Memory B cell (primary cell): ENCODE measurements around the gene TMEM242.

Experiments
- ATAC-seq: fragments of 150-1000 bp; cut with Tn5 transposase; 2 replicates; pipeline ENCODE4 v1.10.0; 2021; ENCODE audit warnings: low read depth, mild to moderate bottlenecking, moderate library complexity
- DNase-seq, 2 donors: peaks; one replicate each; pipeline ENCODE4 v3.0.0; 2022; ENCODE audit warnings: low spot score in 2 of 2
- H3K27ac Mint-ChIP-seq: one replicate; pipeline ENCODE4 v1.8.0; 2022; ENCODE audit warnings: mild to moderate bottlenecking, moderate library complexity, mixed read lengths
- H3K27me3 Mint-ChIP-seq: one replicate; pipeline ENCODE4 v1.8.0; 2022; ENCODE audit warnings: mixed read lengths
- H3K36me3 Mint-ChIP-seq: one replicate; pipeline ENCODE4 v1.8.0; 2022; ENCODE audit warnings: mild to moderate bottlenecking, mixed read lengths
- H3K4me1 Mint-ChIP-seq: one replicate; pipeline ENCODE4 v1.8.0; 2022; ENCODE audit warnings: mixed read lengths
- H3K4me3 Mint-ChIP-seq: one replicate; pipeline ENCODE4 v1.8.0; 2022; ENCODE audit warnings: mild to moderate bottlenecking, moderate library complexity, mixed read lengths
- H3K9me3 Mint-ChIP-seq: one replicate; pipeline ENCODE4 v1.8.0; 2022; ENCODE audit warnings: mixed read lengths

Gene TMEM242

DNA sequence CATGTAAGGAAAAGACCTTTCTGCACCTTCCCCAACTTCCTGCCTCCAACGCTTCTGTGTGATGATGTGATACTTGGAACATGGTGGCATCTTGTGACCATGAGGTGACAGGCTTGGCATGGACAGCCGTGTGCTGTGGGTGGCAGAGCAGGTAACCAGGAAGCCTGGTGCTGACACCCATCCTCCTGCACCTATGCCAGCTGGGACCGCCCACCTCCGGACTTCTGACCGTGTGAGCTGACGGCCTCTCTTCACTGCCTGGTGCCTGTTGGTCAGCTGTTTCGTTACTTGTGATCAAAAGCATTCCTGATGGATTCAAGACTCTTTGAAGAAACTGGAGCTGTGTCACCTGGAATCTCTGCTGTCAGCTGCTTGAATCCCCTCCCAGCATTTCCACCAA, 70.3 kb downstream of the TMEM242 start:
- ATAC-seq, result no peak
- H3K4me3 Mint-ChIP-seq, result no peak overlapping the region
- H3K4me1 Mint-ChIP-seq, result no peaks in the 10 kb centered on the region
- peaks cover 13% of the 10 kb centered on the region for H3K27me3 Mint-ChIP-seq
- H3K27ac Mint-ChIP-seq, result no peak overlapping the region
- H3K9me3 Mint-ChIP-seq, result peaks cover 5% of the 10 kb centered on the region
- no peak for DNase-seq
- no peaks in the 10 kb centered on the region for H3K36me3 Mint-ChIP-seq

DNA sequence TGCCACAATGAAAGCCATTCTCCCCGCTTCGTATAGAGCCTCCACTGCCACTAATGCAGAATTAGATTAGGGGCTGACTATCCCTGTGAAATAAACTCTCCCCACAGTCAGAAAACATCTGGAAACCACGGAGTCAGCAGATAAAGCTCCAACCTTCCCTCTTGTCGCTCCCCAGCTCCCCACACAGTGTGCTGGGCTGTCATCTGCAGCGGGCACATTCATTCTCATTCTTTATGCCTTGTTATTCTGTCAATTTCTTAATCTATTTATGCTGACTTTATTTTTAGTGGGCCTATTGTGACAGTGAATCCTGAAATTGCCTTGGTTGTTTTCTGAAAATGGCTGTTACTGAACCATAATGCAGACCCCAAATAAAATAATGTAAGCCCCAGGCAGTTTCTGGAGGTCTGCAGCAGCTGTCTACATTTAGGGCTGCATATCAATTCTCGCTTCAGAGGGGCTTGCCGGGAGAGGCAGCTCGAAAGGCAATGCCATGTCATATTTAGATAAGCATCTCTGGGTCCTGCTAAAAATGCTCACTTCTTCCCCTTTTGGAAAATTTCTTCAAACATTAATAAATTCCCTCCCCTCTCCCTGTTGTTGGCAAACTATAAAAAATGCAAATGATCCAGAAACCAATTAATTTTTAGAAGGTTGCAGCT, 71.6 kb downstream of the TMEM242 start:
- peaks cover 5% of the 10 kb centered on the region for H3K9me3 Mint-ChIP-seq
- peaks cover 13% of the 10 kb centered on the region for H3K27me3 Mint-ChIP-seq
- H3K4me3 Mint-ChIP-seq, result no peak overlapping the region
- H3K36me3 Mint-ChIP-seq, result no peaks in the 10 kb centered on the region
- ATAC-seq (no peak), DNase-seq (no peak)
- no peak overlapping the region for H3K27ac Mint-ChIP-seq
- H3K4me1 Mint-ChIP-seq, result no peaks in the 10 kb centered on the region

DNA sequence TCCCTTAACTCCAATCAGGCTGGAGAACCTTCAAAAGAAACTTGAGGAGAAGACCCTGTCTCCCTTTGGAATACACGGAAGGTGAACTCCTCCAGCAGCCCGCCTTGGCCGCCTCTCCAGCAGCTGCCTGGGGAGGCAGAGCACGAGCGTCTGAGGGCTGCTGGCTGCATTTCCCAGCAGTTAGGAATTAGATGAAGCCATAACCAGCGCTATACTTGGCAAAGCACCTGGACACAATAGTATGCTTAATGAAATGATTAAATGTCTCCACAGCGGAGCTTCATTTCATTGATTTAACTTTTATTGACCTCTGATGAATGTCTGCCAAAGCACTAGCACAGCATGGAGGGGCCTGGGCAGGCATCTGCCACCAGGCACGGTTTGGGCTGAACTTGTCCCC, 73.5 kb downstream of the TMEM242 start:
- no peak overlapping the region for H3K27ac Mint-ChIP-seq
- H3K4me3 Mint-ChIP-seq, result no peak overlapping the region
- H3K27me3 Mint-ChIP-seq, result peaks cover 8% of the 10 kb centered on the region
- H3K9me3 Mint-ChIP-seq, result peaks cover 5% of the 10 kb centered on the region
- H3K36me3 Mint-ChIP-seq, result no peaks in the 10 kb centered on the region
- no peak for ATAC-seq
- DNase-seq, result no peak
- H3K4me1 Mint-ChIP-seq, result no peaks in the 10 kb centered on the region

DNA sequence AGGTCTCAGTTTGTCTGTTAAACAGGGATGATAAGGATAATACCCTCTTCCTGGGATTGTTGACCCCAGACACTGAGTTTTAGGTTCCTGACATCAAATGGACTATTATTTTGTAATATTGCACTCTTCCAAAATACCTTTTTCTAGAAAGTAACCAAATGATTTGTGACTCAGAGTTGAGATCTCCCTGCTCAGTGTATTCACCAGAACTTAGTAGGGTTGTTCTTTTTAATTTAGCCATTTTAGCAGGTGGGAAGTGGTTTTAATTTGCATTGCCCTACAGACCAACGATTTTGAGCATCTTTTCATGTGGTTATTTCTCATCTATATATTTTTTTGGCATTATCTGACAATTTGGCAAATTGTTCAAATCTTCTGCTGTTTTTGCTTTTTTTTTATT, 75.1 kb downstream of the TMEM242 start:
- Mint-ChIP-seq H3K27me3 (peaks cover 10% of the 10 kb centered on the region), H3K27ac (no peak overlapping the region), H3K4me1 (no peaks in the 10 kb centered on the region), H3K4me3 (no peak overlapping the region), H3K36me3 (peaks cover 2% of the 10 kb centered on the region), H3K9me3 (peaks cover 7% of the 10 kb centered on the region)
- DNase-seq (no peak), ATAC-seq (no peak)

DNA sequence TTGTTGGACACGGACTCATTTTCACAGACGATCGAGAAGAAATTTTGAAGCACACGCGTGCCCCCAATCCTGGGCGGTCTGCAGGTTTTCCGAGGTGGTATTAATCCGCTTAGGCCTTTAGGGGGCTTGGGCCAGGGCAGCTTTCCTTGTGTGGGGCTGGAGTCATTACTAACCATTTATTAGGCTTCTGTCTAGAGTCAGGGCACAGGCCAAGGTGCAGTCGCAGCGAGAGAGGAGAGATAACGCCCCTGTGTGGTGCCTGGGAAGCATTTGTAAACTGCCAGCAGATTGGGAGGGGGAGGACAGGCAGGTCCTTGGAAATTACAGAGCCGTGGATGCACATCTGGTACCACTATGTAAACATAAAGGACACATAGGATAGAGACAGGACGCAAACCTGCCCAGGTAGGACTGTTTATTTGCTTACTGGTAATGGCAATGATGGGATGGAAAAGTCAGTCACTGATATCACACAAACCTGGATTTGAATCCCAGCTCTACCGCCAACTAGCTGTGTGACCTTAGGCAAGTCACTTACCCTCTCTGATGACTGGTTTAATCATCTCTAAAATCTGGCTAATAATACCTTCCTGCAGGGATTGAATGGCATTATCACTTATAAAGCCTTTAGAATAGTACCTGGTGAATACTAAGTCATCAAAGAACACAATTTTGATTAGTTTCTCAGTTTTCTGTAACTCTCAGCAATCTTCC, 76.4 kb downstream of the TMEM242 start:
- Mint-ChIP-seq H3K27ac (no peak overlapping the region), H3K4me3 (no peak overlapping the region)

DNA sequence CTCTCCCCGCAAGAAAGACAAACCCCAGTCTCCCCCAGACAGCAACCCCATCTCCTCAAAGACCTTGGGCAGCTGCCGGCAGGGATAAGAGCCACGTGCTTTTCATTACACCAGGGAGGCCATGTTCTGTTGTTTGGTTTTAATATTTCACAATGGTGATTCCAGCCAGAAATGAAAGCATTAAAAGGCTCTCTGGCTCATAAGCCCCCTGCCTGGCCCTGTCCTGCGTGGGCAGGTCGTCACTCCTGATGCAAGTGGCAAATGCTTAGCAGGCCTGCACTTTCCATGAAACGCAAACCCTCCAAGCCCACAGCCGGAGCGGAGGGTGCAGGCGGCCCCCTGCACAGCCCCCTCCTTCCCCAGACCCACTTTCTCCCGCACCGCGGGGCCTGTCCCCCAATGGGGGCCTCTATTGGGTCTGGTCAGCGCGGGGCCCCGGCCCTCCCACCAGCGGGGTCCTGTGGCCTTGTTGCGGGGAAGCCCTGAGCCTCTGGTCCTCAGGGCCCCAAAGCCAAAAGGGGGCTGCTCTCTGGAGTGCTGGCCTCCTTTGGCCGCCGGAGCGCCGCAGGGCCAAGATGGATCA, 77.2 kb downstream of the TMEM242 start:
- no peak overlapping the region for H3K27ac Mint-ChIP-seq
- DNase-seq (no peak), ATAC-seq (no peak)
- peaks cover 7% of the 10 kb centered on the region for H3K9me3 Mint-ChIP-seq
- H3K4me1 Mint-ChIP-seq, result no peaks in the 10 kb centered on the region
- peaks cover 13% of the 10 kb centered on the region for H3K27me3 Mint-ChIP-seq
- H3K4me3 Mint-ChIP-seq, result no peak overlapping the region
- peaks cover 2% of the 10 kb centered on the region for H3K36me3 Mint-ChIP-seq

More for the DNA sequence above, 76.4 kb downstream of the TMEM242 start:
- ATAC-seq (no peak), DNase-seq (no peak)
- Mint-ChIP-seq H3K27me3 (peaks cover 14% of the 10 kb centered on the region), H3K9me3 (peaks cover 7% of the 10 kb centered on the region), H3K4me1 (no peaks in the 10 kb centered on the region), H3K36me3 (peaks cover 2% of the 10 kb centered on the region)

DNA sequence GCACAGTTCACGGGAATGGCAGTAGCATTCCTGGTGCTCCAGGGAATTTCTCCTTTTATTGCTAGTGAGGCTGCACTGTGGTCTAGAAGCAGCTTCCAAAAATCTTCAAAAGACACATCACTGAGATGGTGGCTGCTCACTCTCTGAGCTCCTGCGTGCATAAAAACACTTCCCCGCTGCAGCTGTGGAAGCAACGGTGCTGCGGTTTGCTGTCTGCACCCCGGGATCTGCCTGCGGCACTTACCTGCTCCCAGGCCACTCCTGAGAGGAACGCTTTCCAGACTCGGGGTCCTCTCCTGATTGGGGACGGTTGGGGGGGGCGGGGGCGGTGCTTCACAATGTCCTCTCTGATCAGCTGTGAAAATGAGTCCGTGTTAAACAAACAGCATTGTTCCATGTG, 77.9 kb downstream of the TMEM242 start:
- ATAC-seq, result no peak
- H3K4me3 Mint-ChIP-seq, result no peak overlapping the region
- H3K27ac Mint-ChIP-seq, result no peak overlapping the region
- H3K27me3 Mint-ChIP-seq, result peaks cover 14% of the 10 kb centered on the region
- H3K4me1 Mint-ChIP-seq, result peaks cover 2% of the 10 kb centered on the region
- H3K9me3 Mint-ChIP-seq, result peaks cover 7% of the 10 kb centered on the region
- H3K36me3 Mint-ChIP-seq, result peaks cover 2% of the 10 kb centered on the region
- no peak for DNase-seq

DNA sequence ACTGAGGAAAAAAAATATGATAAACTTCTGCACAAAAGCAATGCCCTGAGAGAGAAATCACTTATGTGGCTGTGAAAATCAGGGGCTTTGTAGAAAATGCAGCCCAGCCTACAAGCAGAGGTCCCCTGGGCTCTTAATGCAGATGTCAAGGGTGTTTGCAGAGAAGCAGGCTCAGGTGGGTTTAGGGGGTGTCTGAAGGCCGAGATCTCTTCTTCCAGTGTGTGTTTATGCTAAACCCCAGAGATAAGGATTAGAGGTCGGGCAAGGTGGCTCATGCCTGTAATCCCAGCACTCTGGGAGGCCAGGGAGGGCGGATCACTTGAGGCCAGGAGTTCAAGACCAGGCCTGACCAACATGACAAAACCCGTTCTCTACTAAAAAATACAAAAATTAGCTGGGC, 78.5 kb downstream of the TMEM242 start:
- Mint-ChIP-seq H3K27ac (no peak overlapping the region), H3K36me3 (peaks cover 2% of the 10 kb centered on the region), H3K4me1 (peaks cover 2% of the 10 kb centered on the region), H3K9me3 (peaks cover 7% of the 10 kb centered on the region), H3K27me3 (peaks cover 14% of the 10 kb centered on the region), H3K4me3 (no peak overlapping the region)
- ATAC-seq, result no peak
- no peak for DNase-seq

DNA sequence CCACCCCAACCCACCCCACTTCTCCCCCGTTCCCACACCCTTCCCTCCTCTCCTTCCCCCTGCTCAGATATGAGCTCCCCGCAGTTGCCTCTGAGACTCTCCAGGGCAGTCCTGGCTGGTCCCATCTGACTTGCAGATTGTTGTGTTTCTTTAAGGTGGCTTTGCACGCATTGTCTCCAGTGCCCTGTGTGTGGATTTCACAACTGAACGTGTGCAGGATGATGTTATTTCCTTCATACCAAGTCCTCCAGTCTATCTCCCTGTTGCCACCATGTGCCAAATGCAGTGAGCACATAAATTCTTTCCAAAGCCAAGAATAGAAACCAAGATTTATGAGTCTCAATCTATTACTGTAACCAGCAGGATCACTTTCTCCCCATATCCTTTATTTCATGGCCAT, 79.1 kb downstream of the TMEM242 start:
- H3K27ac Mint-ChIP-seq, result no peak overlapping the region
- H3K4me3 Mint-ChIP-seq, result no peak overlapping the region
- H3K9me3 Mint-ChIP-seq, result peaks cover 7% of the 10 kb centered on the region
- ATAC-seq (no peak), DNase-seq (no peak)
- peaks cover 2% of the 10 kb centered on the region for H3K36me3 Mint-ChIP-seq
- H3K4me1 Mint-ChIP-seq, result peaks cover 2% of the 10 kb centered on the region
- H3K27me3 Mint-ChIP-seq, result peaks cover 13% of the 10 kb centered on the region

DNA sequence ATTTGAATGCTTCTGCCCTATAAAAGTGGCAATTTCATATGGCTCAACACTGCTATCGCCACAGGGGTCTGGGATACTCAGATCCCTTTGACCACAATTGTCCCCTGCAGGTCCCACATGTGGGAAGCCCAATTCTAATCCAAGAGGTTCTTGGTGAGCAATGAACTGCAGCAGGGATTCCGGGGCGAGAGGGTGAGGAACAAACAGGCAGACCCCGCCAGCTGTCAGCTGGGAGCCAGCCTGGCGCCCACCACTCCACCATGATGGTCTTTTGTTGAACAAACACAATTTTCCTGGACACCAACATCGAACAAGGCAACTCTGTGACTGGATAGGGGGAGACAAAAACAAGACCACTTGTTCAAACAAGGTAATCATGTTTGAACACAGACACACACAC, 80.5 kb downstream of the TMEM242 start:
- H3K4me3 Mint-ChIP-seq, result no peak overlapping the region
- H3K27me3 Mint-ChIP-seq, result peaks cover 19% of the 10 kb centered on the region
- H3K4me1 Mint-ChIP-seq, result peaks cover 5% of the 10 kb centered on the region
- peaks cover 2% of the 10 kb centered on the region for H3K36me3 Mint-ChIP-seq
- H3K9me3 Mint-ChIP-seq, result peaks cover 5% of the 10 kb centered on the region
- DNase-seq (no peak), ATAC-seq (no peak)
- H3K27ac Mint-ChIP-seq, result no peak overlapping the region

DNA sequence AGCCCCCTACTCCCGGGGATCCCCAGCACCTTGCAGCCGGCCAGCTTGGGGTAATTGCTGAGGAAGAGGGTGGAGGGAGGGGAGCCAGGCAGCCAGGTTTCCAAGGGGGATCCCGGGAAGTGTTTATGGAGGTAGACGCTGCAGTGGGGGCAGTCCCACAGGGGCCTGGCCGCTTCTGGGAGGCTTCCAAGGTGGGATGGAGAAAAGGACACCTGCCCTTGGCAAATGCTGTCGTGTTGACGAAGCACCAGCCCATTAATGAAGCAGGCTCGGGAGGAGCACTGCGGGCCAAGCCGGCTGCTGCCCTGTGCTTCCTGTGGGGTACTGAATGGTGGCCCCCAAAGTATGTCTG, 82.4 kb downstream of the TMEM242 start:
- peaks cover 5% of the 10 kb centered on the region for H3K9me3 Mint-ChIP-seq
- H3K4me1 Mint-ChIP-seq, result peaks cover 10% of the 10 kb centered on the region
- ATAC-seq, result no peak
- no peak overlapping the region for H3K27ac Mint-ChIP-seq
- no peak for DNase-seq
- H3K4me3 Mint-ChIP-seq, result no peak overlapping the region
- H3K36me3 Mint-ChIP-seq, result peaks cover 2% of the 10 kb centered on the region
- peaks cover 22% of the 10 kb centered on the region for H3K27me3 Mint-ChIP-seq

DNA sequence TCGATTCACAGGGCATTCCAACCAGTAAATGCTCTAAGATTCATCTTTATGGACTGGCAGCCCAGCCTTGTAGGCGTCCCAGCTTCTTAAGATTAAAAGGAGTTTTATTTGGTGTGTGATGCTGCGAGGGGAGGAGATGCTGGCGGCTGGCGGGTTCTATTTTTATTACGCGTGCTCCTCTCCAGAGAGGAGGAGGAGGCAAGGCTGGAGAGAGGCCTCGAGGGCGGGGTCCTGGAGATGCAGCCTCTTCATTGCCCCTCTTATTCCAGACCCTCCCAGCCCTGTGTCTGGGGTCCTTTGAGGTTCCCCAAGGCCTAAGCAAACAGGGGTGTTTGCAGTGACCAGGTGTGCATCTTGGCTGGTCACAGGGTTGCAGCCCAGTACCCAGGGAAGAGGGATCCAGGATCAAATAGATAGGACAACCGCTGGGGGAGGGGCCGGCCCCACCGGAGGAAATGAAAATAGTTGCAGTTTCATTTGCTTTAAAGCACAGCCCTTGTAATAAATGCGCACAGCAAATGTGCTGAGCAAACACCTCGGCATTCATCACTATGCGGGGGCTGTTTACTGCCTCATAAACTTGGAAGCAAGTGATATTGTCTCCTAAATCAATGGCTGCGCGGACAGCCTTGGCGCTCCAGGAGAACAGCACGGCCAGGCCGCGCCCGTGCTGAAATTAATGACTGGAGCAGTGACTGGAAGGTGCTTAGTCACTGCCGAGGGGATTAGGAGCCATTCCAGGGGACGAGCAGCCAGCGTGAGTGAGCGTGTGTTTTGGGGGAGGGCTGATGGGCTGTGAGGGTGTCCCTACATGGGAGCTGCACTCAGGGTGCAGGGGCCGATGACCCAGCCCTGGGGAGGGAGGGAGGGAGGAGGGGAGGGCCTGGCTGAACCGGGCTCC, 83.0 kb downstream of the TMEM242 start:
- no peak for ATAC-seq
- Mint-ChIP-seq H3K27me3 (peaks cover 25% of the 10 kb centered on the region), H3K27ac (no peak overlapping the region), H3K4me3 (peak overlapping the region; percentile 41), H3K9me3 (peaks cover 5% of the 10 kb centered on the region), H3K4me1 (peaks cover 15% of the 10 kb centered on the region), H3K36me3 (peaks cover 2% of the 10 kb centered on the region)
- no peak for DNase-seq

DNA sequence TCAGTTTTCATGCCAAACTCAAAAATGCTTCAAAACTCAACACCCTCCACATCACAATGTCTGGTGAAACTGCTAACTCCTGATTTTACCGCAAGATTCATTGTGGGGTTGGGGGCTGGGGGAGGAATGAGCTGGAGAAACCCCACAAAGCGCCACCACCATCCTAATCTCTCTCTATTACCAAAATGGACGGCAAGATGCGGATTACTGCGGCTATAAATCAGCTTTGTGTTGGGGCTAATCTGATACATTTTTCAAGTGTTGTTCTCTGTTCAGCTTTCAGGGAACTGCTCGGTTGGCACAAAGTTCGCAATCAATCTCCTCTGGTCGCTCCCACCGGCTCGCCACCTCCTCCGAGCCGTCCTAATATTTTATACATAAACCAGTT, 83.7 kb downstream of the TMEM242 start:
- H3K27me3 Mint-ChIP-seq, result peaks cover 28% of the 10 kb centered on the region

More for the DNA sequence above, 83.7 kb downstream of the TMEM242 start:
- Mint-ChIP-seq H3K4me3 (no peak overlapping the region), H3K36me3 (peaks cover 2% of the 10 kb centered on the region), H3K27ac (no peak overlapping the region), H3K9me3 (peaks cover 5% of the 10 kb centered on the region), H3K4me1 (peaks cover 19% of the 10 kb centered on the region)
- ATAC-seq (no peak), DNase-seq (no peak)
